ENCODE results near the gene TTC32.
"Not testable (repeated sequence)": the region's sequence is repeated elsewhere in the genome, so short reads cannot be mapped to it uniquely, and the experiment has no call there.

- TF ChIP-seq TEAD1 (CRISPR knock-in tag; IDR thresholded peaks at IDR 0.05); TP53 (CRISPR knock-in tag; IDR thresholded peaks at IDR 0.05); CTCF (IDR thresholded peaks at IDR 0.05); ZNF512 (CRISPR knock-in tag; IDR thresholded peaks at IDR 0.05; ENCODE audit: borderline replicate concordance); NR2C2 (CRISPR knock-in tag; IDR thresholded peaks at IDR 0.05); E2F1 (CRISPR knock-in tag; IDR thresholded peaks at IDR 0.05); FOXP4 (CRISPR knock-in tag; IDR thresholded peaks at IDR 0.05); ATF3 (CRISPR knock-in tag; conservative IDR thresholded peaks at IDR 0.05); ATF2 (CRISPR knock-in tag; IDR thresholded peaks at IDR 0.05; ENCODE audit: borderline replicate concordance, low read depth); CREM (CRISPR knock-in tag; IDR thresholded peaks at IDR 0.05): not testable (repeated sequence)
These were observed 20.4 kb upstream of the TTC32 start for GRCh38 chr2:19922188-19922587.
